Mucosa of rectum (tissue), 2 donors: Measurements from ENCODE around the gene TMTC2.

Experiments
- H3K27ac ChIP-seq, 2 donors: one replicate each; pipeline ENCODE4 v1.7.0; 2013; ENCODE audit warnings: inconsistent platforms in 2 of 2, low read depth in 2 of 2, low read length in 2 of 2
- H3K27me3 ChIP-seq, 2 donors: one replicate each; pipeline ENCODE4 v1.7.0; 2013; ENCODE audit warnings: low read length in 2 of 2; ENCODE audit not compliant: control insufficient read depth in 2 of 2, insufficient read depth in 2 of 2
- H3K36me3 ChIP-seq, 2 donors: one replicate each; pipeline ENCODE4 v1.7.0; 2013; ENCODE audit warnings: low read length in 2 of 2; ENCODE audit not compliant: control insufficient read depth in 2 of 2, insufficient read depth in 2 of 2
- H3K4me1 ChIP-seq, 2 donors: one replicate each; pipeline ENCODE4 v1.7.0; 2013; ENCODE audit warnings: low read length in 2 of 2, mild to moderate bottlenecking in 1 of 2; ENCODE audit not compliant: control insufficient read depth in 2 of 2, insufficient read depth in 2 of 2
- H3K4me3 ChIP-seq, 2 donors: one replicate each; pipeline ENCODE4 v1.7.0; 2013; ENCODE audit warnings: low read length in 2 of 2
- H3K9ac ChIP-seq, 2 donors: one replicate each; pipeline ENCODE4 v1.7.0; 2013; ENCODE audit warnings: low read length in 2 of 2, low read depth in 1 of 2, mild to moderate bottlenecking in 1 of 2
- H3K9me3 ChIP-seq, 2 donors: one replicate each; pipeline ENCODE4 v1.7.0; 2013; ENCODE audit warnings: low read length in 2 of 2; ENCODE audit not compliant: control insufficient read depth in 2 of 2
- donor health status: healthy.
- donor health status: Normal muscosa, but diverticular disease.

The TMTC2 gene

GRCh38 chr12:83075471-83075870, 388.8 kb downstream of the TMTC2 start:
- Histone ChIP-seq H3K36me3 (no peaks in the 10 kb centered on the region), H3K27ac (no peak overlapping the region), H3K4me3 (no peak overlapping the region), H3K9ac (no peak overlapping the region), H3K27me3 (no peaks in the 10 kb centered on the region), H3K9me3 (no peaks in the 10 kb centered on the region), H3K4me1 (no peaks in the 10 kb centered on the region)

DNA sequence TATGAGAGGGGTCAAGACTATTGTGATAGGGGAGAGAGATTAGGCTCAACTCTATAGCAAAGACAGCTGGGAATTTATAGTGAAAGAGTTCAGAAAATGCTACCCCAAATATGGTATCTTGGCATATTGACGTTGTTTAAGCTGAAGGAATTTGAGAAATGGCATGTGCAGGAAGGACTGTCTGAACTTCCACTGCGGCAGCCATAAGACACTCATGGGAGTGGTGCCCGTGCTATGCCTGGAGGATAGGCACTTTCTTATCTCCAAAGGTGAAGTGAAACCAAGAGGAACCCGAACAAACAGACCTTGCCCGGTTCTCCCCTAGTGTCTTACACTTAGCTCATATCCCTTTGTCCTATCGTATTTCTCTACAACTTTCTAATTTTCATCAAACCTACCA, 390.3 kb downstream of the TMTC2 start:
- Histone ChIP-seq H3K9me3 (no peaks in the 10 kb centered on the region), H3K27me3 (no peaks in the 10 kb centered on the region), H3K4me3 (no peak overlapping the region), H3K9ac (no peak overlapping the region), H3K27ac (no peak overlapping the region), H3K4me1 (no peaks in the 10 kb centered on the region), H3K36me3 (no peaks in the 10 kb centered on the region)

DNA sequence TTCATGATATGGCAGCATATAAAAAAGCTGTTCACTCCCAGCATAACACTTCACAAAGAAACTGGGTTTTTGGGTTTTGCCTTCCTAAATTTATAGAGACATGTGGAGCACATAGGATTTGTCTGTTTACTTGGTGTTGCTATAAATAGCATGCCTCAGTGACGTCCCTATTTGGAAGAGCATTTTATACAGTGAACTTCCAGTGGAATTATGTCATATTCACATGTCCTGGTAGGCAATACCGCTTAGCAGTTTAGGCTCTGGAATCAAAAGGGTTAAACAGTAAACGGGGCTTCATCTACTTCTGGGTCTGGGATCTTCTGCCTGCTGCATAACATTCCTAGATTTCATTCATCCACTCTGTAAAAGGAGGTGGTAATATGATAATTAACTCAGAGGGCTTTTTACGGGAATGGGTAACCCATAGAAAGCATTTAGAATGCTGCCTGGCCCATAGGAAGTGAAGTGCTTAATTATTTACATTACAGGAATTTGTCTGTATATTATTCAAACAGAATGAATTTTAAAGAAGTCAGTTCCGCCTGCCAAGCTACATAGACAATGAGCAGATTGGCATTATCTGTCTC, 396.1 kb downstream of the TMTC2 start:
- H3K27ac ChIP-seq, result no peak overlapping the region
- H3K36me3 ChIP-seq, result no peaks in the 10 kb centered on the region
- no peak overlapping the region for H3K4me3 ChIP-seq
- no peak overlapping the region for H3K9ac ChIP-seq
- H3K9me3 ChIP-seq, result no peaks in the 10 kb centered on the region
- no peaks in the 10 kb centered on the region for H3K4me1 ChIP-seq
- no peaks in the 10 kb centered on the region for H3K27me3 ChIP-seq

- H3K9ac ChIP-seq, result no peak overlapping the region
- no peak overlapping the region for H3K4me3 ChIP-seq
- no peak overlapping the region for H3K27ac ChIP-seq
- H3K27me3 ChIP-seq, result no peaks in the 10 kb centered on the region
- no peaks in the 10 kb centered on the region for H3K9me3 ChIP-seq
- no peaks in the 10 kb centered on the region for H3K36me3 ChIP-seq
- no peaks in the 10 kb centered on the region for H3K4me1 ChIP-seq
Observed at GRCh38 chr12:83083616-83084015, 396.9 kb downstream of the TMTC2 start.

DNA sequence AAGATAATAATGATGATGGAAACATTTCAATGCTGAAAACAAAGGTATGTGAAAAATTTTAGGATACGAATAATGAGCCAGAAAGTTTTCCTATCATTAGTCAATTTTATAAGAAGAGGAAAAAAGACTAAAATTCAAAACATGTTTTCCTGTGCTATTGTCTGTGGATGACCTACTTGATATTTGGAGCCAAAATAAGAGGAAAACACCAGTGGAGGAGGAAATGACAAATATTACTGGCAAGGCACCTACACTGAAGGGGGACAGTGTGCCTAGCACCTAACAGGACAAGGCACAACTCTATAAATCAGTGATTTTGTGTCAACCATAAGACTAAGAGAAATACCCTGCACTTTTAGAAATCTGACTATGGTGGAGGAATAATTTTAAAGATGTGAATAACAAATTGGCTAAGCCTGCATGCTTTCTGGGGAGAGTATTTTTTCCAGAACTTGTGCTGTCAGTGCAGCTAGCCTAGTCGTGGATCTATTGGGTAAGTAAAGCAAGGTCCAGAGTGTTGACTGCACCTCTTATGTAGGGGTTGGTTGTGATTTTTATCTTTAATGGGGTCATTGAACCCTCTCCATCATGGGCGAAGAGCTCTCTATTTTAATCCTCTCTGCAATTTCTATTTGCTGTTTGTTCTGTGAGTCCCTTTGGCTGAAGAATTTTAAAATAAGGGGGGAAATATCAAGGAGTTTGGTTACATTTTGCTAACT, 398.0 kb downstream of the TMTC2 start:
- Histone ChIP-seq H3K27me3 (no peaks in the 10 kb centered on the region), H3K9ac (no peak overlapping the region), H3K36me3 (no peaks in the 10 kb centered on the region), H3K4me3 (no peak overlapping the region), H3K4me1 (no peaks in the 10 kb centered on the region), H3K27ac (no peak overlapping the region), H3K9me3 (no peaks in the 10 kb centered on the region)

DNA sequence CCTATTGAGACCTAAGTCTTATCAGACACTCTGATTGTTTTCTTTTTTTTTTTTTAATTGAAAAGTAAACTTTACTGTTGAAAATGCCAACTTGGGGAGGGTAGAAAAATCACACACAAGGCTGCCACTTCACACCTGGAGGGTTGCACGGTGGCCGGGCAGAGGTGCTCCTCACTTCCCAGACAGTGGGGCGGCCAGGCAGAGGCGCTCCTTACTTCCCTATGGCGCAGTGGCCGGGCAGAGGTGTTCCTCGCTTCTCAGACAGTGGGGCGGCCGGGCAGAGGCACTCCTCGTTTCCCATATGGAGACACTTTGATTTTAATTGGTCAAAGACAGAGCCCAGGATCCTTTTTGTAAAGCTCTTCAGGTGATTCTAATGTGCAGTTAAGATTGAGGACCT, 399.3 kb downstream of the TMTC2 start:
- no peak overlapping the region for H3K9ac ChIP-seq

GRCh38 chr12:83089575-83089974, 402.9 kb downstream of the TMTC2 start:
- no peak overlapping the region for H3K27ac ChIP-seq

More for the DNA sequence above, 399.3 kb downstream of the TMTC2 start:
- no peaks in the 10 kb centered on the region for H3K36me3 ChIP-seq
- H3K27ac ChIP-seq, result no peak overlapping the region
- H3K4me1 ChIP-seq, result no peaks in the 10 kb centered on the region
- H3K27me3 ChIP-seq, result no peaks in the 10 kb centered on the region
- no peaks in the 10 kb centered on the region for H3K9me3 ChIP-seq
- H3K4me3 ChIP-seq, result no peak overlapping the region

DNA sequence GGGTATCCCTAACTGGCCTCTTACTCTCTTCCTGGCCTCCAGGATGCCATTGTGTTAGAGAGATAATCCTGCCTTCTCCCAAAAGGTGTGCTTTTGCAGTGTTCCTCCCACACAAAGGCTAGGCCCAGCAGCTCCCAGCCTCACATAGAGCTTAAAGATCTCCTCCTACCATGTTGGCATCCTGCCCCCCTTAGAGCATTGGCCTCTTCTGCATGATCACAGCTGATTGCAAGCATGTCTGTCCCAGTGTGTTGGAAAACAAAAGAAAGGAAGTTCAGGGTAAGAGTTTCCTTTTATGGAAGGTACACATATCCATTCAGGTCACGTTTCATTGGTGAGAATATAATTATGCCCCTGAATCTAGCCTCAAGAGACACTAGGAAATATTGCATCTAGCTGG, 405.4 kb downstream of the TMTC2 start:
- no peak overlapping the region for H3K27ac ChIP-seq
- no peaks in the 10 kb centered on the region for H3K36me3 ChIP-seq
- H3K27me3 ChIP-seq, result no peaks in the 10 kb centered on the region
- no peak overlapping the region for H3K9ac ChIP-seq
- H3K4me1 ChIP-seq, result no peaks in the 10 kb centered on the region
- no peaks in the 10 kb centered on the region for H3K9me3 ChIP-seq
- H3K4me3 ChIP-seq, result no peak overlapping the region

More at GRCh38 chr12:83089575-83089974, 402.9 kb downstream of the TMTC2 start:
- H3K4me1 ChIP-seq, result no peaks in the 10 kb centered on the region
- H3K9me3 ChIP-seq, result no peaks in the 10 kb centered on the region
- no peak overlapping the region for H3K4me3 ChIP-seq
- no peaks in the 10 kb centered on the region for H3K36me3 ChIP-seq
- no peak overlapping the region for H3K9ac ChIP-seq
- H3K27me3 ChIP-seq, result no peaks in the 10 kb centered on the region

DNA sequence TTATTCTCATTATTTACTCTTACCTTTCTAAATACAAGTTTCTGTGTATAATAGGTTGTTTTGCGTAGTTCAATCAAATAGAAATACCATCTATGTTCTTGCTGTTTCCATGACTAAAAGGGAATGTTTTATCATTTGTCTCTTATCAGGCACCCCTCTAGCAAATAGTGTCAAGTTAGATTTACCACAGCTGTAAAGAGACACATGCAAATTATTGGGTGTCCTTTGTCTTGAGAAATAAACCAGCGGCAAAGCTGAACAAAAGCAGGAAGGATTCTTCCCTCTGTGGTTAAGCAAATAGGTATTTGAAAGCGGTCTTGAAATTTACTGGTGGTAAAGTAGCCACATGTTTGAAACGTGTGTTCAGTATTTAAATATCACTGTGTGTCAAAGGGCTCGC, 405.9 kb downstream of the TMTC2 start:
- Histone ChIP-seq H3K9ac (no peak overlapping the region), H3K27ac (no peak overlapping the region), H3K36me3 (no peaks in the 10 kb centered on the region), H3K27me3 (no peaks in the 10 kb centered on the region), H3K4me3 (no peak overlapping the region), H3K4me1 (no peaks in the 10 kb centered on the region), H3K9me3 (no peaks in the 10 kb centered on the region)

DNA sequence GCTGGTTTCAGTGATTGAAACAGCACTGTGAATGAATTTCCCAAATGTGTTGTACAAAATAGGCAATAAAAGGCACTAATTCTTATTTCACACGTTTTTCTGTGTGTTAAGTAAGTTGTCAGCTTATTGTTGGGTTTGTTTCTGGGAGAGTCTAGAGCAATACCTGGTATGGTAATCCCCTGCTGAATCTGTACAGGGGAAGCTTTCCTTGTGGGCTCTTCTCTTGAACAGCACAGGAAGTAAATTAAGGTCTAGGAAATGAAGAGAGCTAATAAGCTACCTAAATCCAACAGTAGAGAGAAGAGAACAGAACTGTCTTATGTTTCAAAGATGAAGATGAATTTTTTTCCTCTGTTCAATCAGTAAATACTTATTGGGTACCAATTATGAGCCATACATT, 406.7 kb downstream of the TMTC2 start:
- no peaks in the 10 kb centered on the region for H3K4me1 ChIP-seq
- H3K9ac ChIP-seq, result no peak overlapping the region
- H3K27me3 ChIP-seq, result no peaks in the 10 kb centered on the region
- no peaks in the 10 kb centered on the region for H3K9me3 ChIP-seq
- no peak overlapping the region for H3K4me3 ChIP-seq
- H3K36me3 ChIP-seq, result no peaks in the 10 kb centered on the region
- no peak overlapping the region for H3K27ac ChIP-seq
